ENCODE data around the gene GUCY1A1.

GRCh38 chr4:155761047-155761446 is 94.4 kb downstream of the GUCY1A1 start:
- TF ChIP-seq CTCF (IDR thresholded peaks at IDR 0.05; ENCODE audit: poor library complexity, severe bottlenecking) (no peak), EZH2 (IDR thresholded peaks at IDR 0.05; ENCODE audit: borderline replicate concordance, insufficient read depth, low read length, poor library complexity, severe bottlenecking) (no peak), EP300 (conservative IDR thresholded peaks at IDR 0.05; ENCODE audit: poor library complexity, severe bottlenecking) (no peak)

Measured in neural cell (in vitro differentiated cells).